Heart left ventricle (tissue), 16 donors: ENCODE results near the gene MAN2B2. TPM values are rescaled to one million over a fixed set of nuclear protein-coding genes. Genes with fewer than 3 reads are reported as not detected.

Experiments used
- ATAC-seq, 4 donors: fragments of 200-7000 bp; cut with Tn5 transposase; one replicate each; pipeline ENCODE4 v1.9.1; 2020 to 2022; ENCODE audit warnings: moderate library complexity in 4 of 4, mild to moderate bottlenecking in 3 of 4, moderate number of reproducible peaks in 1 of 4
- DNase-seq, 5 donors: peaks; one replicate each; pipeline ENCODE4 v3.0.0-alpha.2; 2020
- H3K27ac ChIP-seq, 12 donors: fragments of 200-600 bp; sonication (generic) in 4 of 12; one replicate each; pipeline versions ENCODE4 v1.5.0 to v1.8.0; 2016 to 2022; ENCODE audit warnings: mild to moderate bottlenecking in 2 of 12
- H3K27me3 ChIP-seq, 9 donors: fragments of 200-600 bp; sonication (generic) in 2 of 9; one replicate each; pipeline versions ENCODE4 v1.5.1 to v1.8.0; 2016 to 2022; ENCODE audit warnings: mild to moderate bottlenecking in 3 of 9
- H3K36me3 ChIP-seq, 9 donors: fragments of 200-600 bp; sonication (generic) in 2 of 9; one replicate each; pipeline versions ENCODE4 v1.5.0 to v1.8.0; 2018 to 2022; ENCODE audit warnings: mild to moderate bottlenecking in 2 of 9
- H3K4me1 ChIP-seq, 12 donors: fragments of 200-600 bp; sonication (generic) in 4 of 12; one replicate each; pipeline versions ENCODE4 v1.5.0 to v1.8.0; 2016 to 2022; ENCODE audit warnings: mild to moderate bottlenecking in 3 of 12
- H3K4me3 ChIP-seq, 12 donors: fragments of 200-600 bp; sonication (generic) in 4 of 12; one replicate each; pipeline versions ENCODE4 v1.5.0 to v1.8.0; 2017 to 2022; ENCODE audit warnings: mild to moderate bottlenecking in 9 of 12, moderate library complexity in 4 of 12
- H3K9me3 ChIP-seq, 12 donors: fragments of 200-600 bp; sonication (generic) in 4 of 12; one replicate each; pipeline versions ENCODE4 v1.5.0 to v1.8.0; 2016 to 2022; ENCODE audit warnings: mild to moderate bottlenecking in 1 of 12
- POLR2A ChIP-seq, 2 donors: fragments of 450-650 bp; IDR thresholded peaks; one replicate each; pipeline ENCODE4 v1.6.1; 2017; ENCODE audit warnings: antibody characterized with exemption in 2 of 2, mild to moderate bottlenecking in 2 of 2, moderate library complexity in 2 of 2
- WGBS, 4 donors: extraction: QIAGEN DNeasy Blood & Tissue Kit in 2 of 4; methylation state at CpG; one replicate each; pipeline versions ENCODE4 v1.1.5 to v1.1.7; 2013 to 2018; 5-methylcytosine and 5-hydroxymethylcytosine counted together
- intact Hi-C, 10 donors: fragments of 100-400 bp; cut with DNase I; formaldehyde crosslinking; loops; one replicate each; pipeline versions ENCODE4 v1.11.1 to v1.14.2; 2022
- polyA plus RNA-seq, 2 donors: library from polyadenylated mRNA; stranded (reverse); fragments of 200-250 nt; gene quantifications; one replicate each; pipeline ENCODE4 v1.2.3, GENCODE V29; 2013
- total RNA-seq, 9 donors: library from RNA; depleted of rRNA in 2 of 9; stranded (reverse); fragments of >200 nt in 2 of 9; fragmentation: NEBNext Ultra II Directional in 3 of 9; extraction: Animal tissue kit (Norgen Biotek cat#: 25700) in 3 of 9; gene quantifications; one replicate each; pipeline versions ENCODE4 v1.1.0 to v1.2.4, GENCODE V29; 2016 to 2023
- TF ChIP-seq, protein P1 (sequence below), 12 donors: fragments of 200-600 bp; sonication (generic) in 4 of 12; IDR thresholded peaks; one replicate each; pipeline versions ENCODE4 v1.5.0 to v1.8.0; 2018 to 2022; ENCODE audit warnings: antibody characterized with exemption in 12 of 12, mild to moderate bottlenecking in 5 of 12
- donor health status: ischemic (EF 13 %, LVEDD 7.1; RV severe dilation, severe dysfunction).
- donor health status: healthy with polysubstance abuse.
- donor health status: DM: no; HTN: yes; CAD: no.
- donor health status: DM: no; HTN: no; CAD: no.
- donor health status: ischemic (EF 25% LVEDD 6.9; RV normal size, moderate dysfunction).
- donor health status: ischemic (EF 25% LVEDD 5.7; RV mildly dilated, moderate dysfunction).
- donor health status: healthy.
- donor health status: DM: yes; HTN: yes; CAD: no.
- donor health status: ischemic (EF 35%, LVEDD 5.7; RV mildly dilated, moderate dysfunction).
- donor health status: nonischemic (EF 11% LVEDD 7.7; RV severe dilation, severe dysfunction).
- donor health status: DM: yes; HTN: yes; CAD: no.
- donor health status: PGD.
- donor health status: ischemic (EF 29% LVEDD 5.4; RV normal size, mild dysfunction).
- donor health status: nonischemic (EF 23%, LVEDD 6.1; RV moderate dilation, normal function).

The MAN2B2 gene
- total and polyA plus RNA-seq, 11 donors, result 4.4 to 33.6 (median 19.8) TPM

DNA sequence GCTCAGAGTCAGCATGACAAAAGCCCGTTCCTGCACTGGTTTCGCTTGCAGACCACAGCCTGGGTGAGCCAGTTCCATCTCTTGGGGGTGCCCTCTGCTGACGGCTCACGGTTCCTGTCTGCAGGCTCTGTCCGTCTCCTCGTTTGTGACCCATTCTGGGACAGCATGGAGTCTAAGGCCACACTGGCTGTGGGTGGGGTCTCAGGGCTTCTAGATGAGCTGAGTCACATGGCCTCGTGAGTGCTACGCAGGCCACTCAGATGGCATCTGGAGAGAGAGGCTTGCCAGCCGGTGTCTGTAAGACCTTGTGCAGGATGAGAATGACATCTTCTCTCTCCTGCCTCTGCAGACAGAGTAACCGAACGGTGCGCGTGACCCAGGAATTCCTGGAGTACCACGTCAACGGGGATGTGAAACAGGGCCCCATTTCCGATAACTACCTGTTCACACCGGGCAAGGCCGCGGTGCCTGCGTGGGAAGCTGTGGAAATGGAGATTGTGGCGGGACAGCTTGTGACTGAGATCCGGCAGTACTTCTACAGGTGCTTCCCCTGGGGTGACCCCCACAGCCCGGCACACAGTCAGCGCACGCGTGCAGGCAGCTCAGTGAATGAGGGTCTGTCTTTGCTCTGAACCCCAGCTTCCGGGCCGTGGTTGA is 33.9 kb downstream of the MAN2B2 start:
- ATAC-seq, result peak in 3 of 4 donors; percentile 52 to 78 (median 72)
- H3K36me3 ChIP-seq, result peaks cover 0 to 85% (median 37%) of the 10 kb centered on the region in 9 donors
- no peaks in the 10 kb centered on the region for H3K27me3 ChIP-seq
- H3K4me3 ChIP-seq, result no peak overlapping the region
- H3K9me3 ChIP-seq, result peaks cover 0 to 10% (median 5%) of the 10 kb centered on the region in 12 donors
- TF ChIP-seq, protein P1, sequence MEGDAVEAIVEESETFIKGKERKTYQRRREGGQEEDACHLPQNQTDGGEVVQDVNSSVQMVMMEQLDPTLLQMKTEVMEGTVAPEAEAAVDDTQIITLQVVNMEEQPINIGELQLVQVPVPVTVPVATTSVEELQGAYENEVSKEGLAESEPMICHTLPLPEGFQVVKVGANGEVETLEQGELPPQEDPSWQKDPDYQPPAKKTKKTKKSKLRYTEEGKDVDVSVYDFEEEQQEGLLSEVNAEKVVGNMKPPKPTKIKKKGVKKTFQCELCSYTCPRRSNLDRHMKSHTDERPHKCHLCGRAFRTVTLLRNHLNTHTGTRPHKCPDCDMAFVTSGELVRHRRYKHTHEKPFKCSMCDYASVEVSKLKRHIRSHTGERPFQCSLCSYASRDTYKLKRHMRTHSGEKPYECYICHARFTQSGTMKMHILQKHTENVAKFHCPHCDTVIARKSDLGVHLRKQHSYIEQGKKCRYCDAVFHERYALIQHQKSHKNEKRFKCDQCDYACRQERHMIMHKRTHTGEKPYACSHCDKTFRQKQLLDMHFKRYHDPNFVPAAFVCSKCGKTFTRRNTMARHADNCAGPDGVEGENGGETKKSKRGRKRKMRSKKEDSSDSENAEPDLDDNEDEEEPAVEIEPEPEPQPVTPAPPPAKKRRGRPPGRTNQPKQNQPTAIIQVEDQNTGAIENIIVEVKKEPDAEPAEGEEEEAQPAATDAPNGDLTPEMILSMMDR (IDR thresholded peaks at IDR 0.05), result peak in 3 of 12 donors; percentile 14 to 39 (median 34)
- TF ChIP-seq POLR2A (IDR thresholded peaks at IDR 0.05), result no peak
- H3K27ac ChIP-seq, result no peak overlapping the region
- H3K4me1 ChIP-seq, result peaks cover 0 to 4% (median 0%) of the 10 kb centered on the region in 12 donors
- 60 to 75% (median 73%) methylated on average over 19 to 28 of the region's 28 CpGs for WGBS, 4 donors
- DNase-seq, result peak in 3 of 5 donors; percentile 21 to 58 (median 47)
- intact Hi-C loops, result no loop called here

DNA sequence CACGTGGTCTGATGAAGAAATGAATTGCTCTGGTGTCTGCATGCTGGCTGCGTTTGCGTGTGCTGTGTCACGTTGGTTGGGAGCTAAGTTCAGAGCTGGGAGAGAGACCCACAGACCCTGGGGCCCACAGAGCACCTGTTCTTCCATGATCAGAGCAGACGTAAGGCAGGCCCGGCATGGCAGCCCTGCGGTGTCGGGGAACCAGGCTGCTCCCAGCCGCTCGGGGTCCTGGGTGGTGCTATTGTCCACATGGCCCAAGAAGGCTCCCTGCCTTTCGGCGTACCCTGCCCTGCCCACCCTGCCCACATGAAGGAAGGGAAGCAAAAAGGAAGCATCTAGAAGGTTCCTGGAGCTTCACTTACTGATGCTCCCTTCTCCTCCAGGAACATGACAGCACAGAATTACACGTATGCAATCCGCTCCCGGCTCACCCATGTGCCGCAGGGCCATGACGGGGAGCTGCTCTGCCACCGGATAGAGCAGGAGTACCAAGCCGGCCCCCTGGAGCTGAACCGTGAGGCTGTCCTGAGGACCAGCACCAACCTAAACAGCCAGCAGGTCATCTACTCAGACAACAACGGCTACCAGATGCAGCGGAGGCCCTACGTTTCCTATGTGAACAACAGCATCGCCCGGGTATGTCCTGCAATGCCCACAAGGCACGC is 34.6 kb downstream of the MAN2B2 start:
- Histone ChIP-seq H3K4me3 (no peak overlapping the region), H3K9me3 (peaks cover 0 to 9% (median 5%) of the 10 kb centered on the region in 12 donors), H3K27ac (no peak overlapping the region), H3K36me3 (peaks cover 0 to 89% (median 39%) of the 10 kb centered on the region in 9 donors), H3K27me3 (no peaks in the 10 kb centered on the region), H3K4me1 (peaks cover 0 to 4% (median 0%) of the 10 kb centered on the region in 12 donors)
- no peak for ATAC-seq
- peak in 1 of 5 donors; percentile 28 for DNase-seq
- 94 to 97% (median 96%) methylated on average over 24 to 26 of the region's 26 CpGs for WGBS, 4 donors
- no peak for TF ChIP-seq POLR2A (IDR thresholded peaks at IDR 0.05)
- TF ChIP-seq, protein P1 (IDR thresholded peaks at IDR 0.05), result no peak
- intact Hi-C loops, result no loop called here

- H3K4me3 ChIP-seq, result no peak overlapping the region
- H3K4me1 ChIP-seq, result peaks cover 0 to 4% (median 0%) of the 10 kb centered on the region in 12 donors
- DNase-seq (no peak), ATAC-seq (no peak)
- H3K27ac ChIP-seq, result no peak overlapping the region
- intact Hi-C loops, result no loop called here
- 96 to 98% (median 97%) methylated on average over 14 to 24 of the region's 24 CpGs for WGBS, 4 donors
- H3K9me3 ChIP-seq, result no peaks in the 10 kb centered on the region
- no peak for TF ChIP-seq POLR2A (IDR thresholded peaks at IDR 0.05)
- TF ChIP-seq, protein P1 (IDR thresholded peaks at IDR 0.05), result no peak
- H3K27me3 ChIP-seq, result no peaks in the 10 kb centered on the region
- peaks cover 0 to 90% (median 43%) of the 10 kb centered on the region in 9 donors for H3K36me3 ChIP-seq
These were observed 36.0 kb downstream of the MAN2B2 start for GRCh38 chr4:6610856-6611430.
